ENCODE measurements around the gene PDE3A. TPM values are rescaled to one million over a fixed set of nuclear protein-coding genes. Genes with fewer than 3 reads are reported as not detected.

Gene PDE3A
- total RNA-seq, 6 experiments from 2014 or later = 0.02 to 0.07 (median 0.03) TPM; not detected in 3

DNA sequence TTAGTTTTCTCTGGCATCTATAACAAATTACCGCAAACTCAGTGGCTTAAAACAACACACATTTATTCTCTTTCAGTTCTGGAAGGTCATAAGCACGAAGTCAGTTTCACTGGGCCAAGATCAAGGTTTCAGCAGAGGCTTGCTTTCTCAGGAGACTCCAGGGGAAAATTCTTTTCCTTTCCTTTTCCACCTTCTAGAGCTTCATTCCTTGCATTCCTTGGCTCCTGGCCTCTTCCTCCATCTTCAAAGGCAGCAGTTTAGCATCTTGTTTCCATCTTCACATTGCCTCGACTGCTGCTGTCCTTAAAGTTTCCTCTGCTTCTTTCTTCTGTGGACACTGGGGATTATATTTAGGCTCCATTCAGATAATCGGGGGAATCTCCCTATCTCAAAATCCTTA, 106.1 kb downstream of the PDE3A start:
- peaks cover 1% of the 10 kb centered on the region for H3K27me3 Mint-ChIP-seq (ENCODE audit: insufficient read depth)
- TF ChIP-seq, protein P1, sequence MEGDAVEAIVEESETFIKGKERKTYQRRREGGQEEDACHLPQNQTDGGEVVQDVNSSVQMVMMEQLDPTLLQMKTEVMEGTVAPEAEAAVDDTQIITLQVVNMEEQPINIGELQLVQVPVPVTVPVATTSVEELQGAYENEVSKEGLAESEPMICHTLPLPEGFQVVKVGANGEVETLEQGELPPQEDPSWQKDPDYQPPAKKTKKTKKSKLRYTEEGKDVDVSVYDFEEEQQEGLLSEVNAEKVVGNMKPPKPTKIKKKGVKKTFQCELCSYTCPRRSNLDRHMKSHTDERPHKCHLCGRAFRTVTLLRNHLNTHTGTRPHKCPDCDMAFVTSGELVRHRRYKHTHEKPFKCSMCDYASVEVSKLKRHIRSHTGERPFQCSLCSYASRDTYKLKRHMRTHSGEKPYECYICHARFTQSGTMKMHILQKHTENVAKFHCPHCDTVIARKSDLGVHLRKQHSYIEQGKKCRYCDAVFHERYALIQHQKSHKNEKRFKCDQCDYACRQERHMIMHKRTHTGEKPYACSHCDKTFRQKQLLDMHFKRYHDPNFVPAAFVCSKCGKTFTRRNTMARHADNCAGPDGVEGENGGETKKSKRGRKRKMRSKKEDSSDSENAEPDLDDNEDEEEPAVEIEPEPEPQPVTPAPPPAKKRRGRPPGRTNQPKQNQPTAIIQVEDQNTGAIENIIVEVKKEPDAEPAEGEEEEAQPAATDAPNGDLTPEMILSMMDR (IDR thresholded peaks at IDR 0.05) = no peak
- H3K36me3 Mint-ChIP-seq (ENCODE audit: low read depth) = peaks cover 12% of the 10 kb centered on the region; the same call in 1 of the 2 replicates
- H3K9me3 Mint-ChIP-seq = no peaks in the 10 kb centered on the region
- peaks cover 20% of the 10 kb centered on the region for H3K4me1 Mint-ChIP-seq (ENCODE audit: low read depth)
- H3K4me3 Mint-ChIP-seq = no peak overlapping the region
- no peak overlapping the region for H3K27ac Mint-ChIP-seq
- no peak for DNase-seq

DNA sequence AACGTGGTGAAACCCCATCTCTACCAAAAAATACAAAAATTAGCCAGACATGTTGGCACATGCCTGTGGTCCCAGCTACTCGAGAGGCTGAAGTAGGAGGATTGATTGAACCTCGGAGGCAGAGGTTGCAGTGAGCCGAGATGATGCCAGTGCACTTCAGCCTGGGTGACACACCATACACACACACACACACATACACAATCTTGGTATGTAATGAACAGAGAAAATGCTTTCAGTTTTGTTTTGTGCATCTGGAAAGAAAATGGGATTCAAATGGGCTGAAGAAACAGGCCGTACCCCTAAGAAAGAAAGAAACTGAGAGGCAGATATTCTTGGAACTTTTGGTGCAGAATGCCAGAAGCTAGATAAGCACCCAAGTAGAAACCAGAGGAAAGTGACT, 107.2 kb downstream of the PDE3A start:
- Mint-ChIP-seq H3K36me3 (ENCODE audit: low read depth) (peaks cover 12% of the 10 kb centered on the region; the same call in 1 of the 2 replicates), H3K27me3 (ENCODE audit: insufficient read depth) (peaks cover 1% of the 10 kb centered on the region), H3K9me3 (no peaks in the 10 kb centered on the region), H3K4me3 (peak overlapping the region; percentile 42; the same call in 1 of the 2 replicates), H3K27ac (no peak overlapping the region), H3K4me1 (ENCODE audit: low read depth) (peaks cover 20% of the 10 kb centered on the region)
- DNase-seq = no peak
- TF ChIP-seq, protein P1 (IDR thresholded peaks at IDR 0.05) = no peak

DNA sequence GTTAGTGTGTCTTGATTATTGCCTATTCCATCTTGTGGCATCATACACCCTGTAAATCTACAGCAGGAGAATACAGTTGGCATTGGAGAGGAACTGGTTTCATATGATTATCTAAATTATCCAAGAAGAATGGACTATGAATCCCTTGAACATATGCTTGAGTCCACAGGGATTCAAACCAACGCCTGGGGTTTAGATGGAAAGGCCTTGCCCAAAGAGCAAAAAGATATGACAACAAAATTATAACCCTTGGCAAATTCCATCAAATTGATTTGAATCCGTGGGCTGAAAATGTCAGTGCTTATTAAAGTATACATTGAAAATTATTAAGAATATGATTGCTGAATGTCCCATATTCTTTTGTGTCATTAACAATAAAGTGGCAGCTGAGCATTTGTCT, 108.2 kb downstream of the PDE3A start:
- DNase-seq = no peak
- Mint-ChIP-seq H3K36me3 (ENCODE audit: low read depth) (peaks cover 12% of the 10 kb centered on the region; the same call in 1 of the 2 replicates), H3K27me3 (ENCODE audit: insufficient read depth) (no peaks in the 10 kb centered on the region; the same call in 1 of the 2 replicates), H3K4me1 (ENCODE audit: low read depth) (peaks cover 20% of the 10 kb centered on the region), H3K4me3 (no peak overlapping the region), H3K27ac (no peak overlapping the region), H3K9me3 (no peaks in the 10 kb centered on the region)
- TF ChIP-seq, protein P1 (IDR thresholded peaks at IDR 0.05) = no peak

DNA sequence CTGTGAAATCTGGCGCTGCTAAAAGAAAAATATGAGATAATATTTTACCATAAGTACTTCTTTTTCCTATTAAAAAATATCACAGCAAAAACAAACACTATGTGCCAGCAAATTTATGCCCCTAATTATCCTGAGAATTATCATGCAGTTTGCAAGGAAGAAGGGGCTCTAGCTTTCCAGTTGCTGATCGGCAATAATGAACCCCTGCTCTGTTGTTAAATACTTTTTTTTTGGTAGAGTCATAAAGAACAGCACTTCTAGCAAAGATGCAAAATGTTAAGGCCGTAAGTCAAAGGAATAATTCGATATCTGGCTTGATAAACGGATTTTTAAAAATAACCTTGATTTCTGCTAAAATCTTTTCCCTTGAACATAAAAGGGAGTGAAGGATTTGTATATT, 108.9 kb downstream of the PDE3A start:
- H3K4me1 Mint-ChIP-seq (ENCODE audit: low read depth) = peaks cover 20% of the 10 kb centered on the region
- no peaks in the 10 kb centered on the region for H3K9me3 Mint-ChIP-seq
- no peak overlapping the region for H3K4me3 Mint-ChIP-seq
- H3K36me3 Mint-ChIP-seq (ENCODE audit: low read depth) = peaks cover 12% of the 10 kb centered on the region; the same call in 1 of the 2 replicates
- no peak overlapping the region for H3K27ac Mint-ChIP-seq
- TF ChIP-seq, protein P1 (IDR thresholded peaks at IDR 0.05) = no peak
- DNase-seq = no peak
- H3K27me3 Mint-ChIP-seq (ENCODE audit: insufficient read depth) = no peaks in the 10 kb centered on the region; the same call in 1 of the 2 replicates

DNA sequence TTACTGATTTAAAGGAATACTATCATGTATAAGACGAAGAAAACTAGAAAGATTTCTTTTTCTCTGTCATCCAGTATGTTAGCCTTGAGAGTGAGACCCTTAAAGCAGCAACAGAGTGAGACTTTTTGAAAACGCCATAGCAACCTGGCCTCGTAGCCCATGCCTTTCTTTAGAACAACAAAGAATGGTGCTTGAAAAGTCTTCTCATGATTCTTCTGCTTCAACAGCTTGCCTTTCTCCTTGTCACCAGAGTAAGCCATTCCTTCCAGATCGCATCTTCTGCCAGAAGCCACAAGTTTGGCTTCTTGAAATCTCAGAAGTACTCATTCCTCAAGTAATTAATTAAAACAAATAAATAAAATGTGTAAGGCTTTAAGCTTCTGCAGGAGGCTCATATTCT, 109.3 kb downstream of the PDE3A start:
- TF ChIP-seq, protein P1 (IDR thresholded peaks at IDR 0.05) = no peak
- Mint-ChIP-seq H3K4me3 (no peak overlapping the region), H3K4me1 (ENCODE audit: low read depth) (peaks cover 20% of the 10 kb centered on the region), H3K36me3 (ENCODE audit: low read depth) (peaks cover 12% of the 10 kb centered on the region; the same call in 1 of the 2 replicates), H3K27ac (no peak overlapping the region), H3K9me3 (no peaks in the 10 kb centered on the region), H3K27me3 (ENCODE audit: insufficient read depth) (no peaks in the 10 kb centered on the region; the same call in 1 of the 2 replicates)
- DNase-seq = no peak

All from HFFc6 (cell line).